Fibroblast of lung (primary cell): Measurements from ENCODE around the gene PLB1. TPM values are rescaled to one million over a fixed set of nuclear protein-coding genes. Genes with fewer than 3 reads are reported as not detected.

Source experiments
- DNase-seq, 2 donors: peaks; one replicate each; pipeline versions ENCODE4 v3.0.0 to v3.0.0-alpha.2; 2010; ENCODE audit warnings: low read depth in 2 of 2
- H2AFZ ChIP-seq: 2 replicates; pipeline ENCODE4 v1.5.1; 2012; ENCODE audit warnings: low read length, control low read depth, inconsistent platforms
- H3K27ac ChIP-seq: 2 replicates; pipeline ENCODE4 v1.5.1; 2011; ENCODE audit warnings: low read length, control low read depth; ENCODE audit not compliant: insufficient read depth
- H3K27me3 ChIP-seq: 2 replicates; pipeline ENCODE4 v1.5.1; 2011; ENCODE audit warnings: mild to moderate bottlenecking, low read length; ENCODE audit not compliant: control insufficient read depth, insufficient read depth
- H3K36me3 ChIP-seq: 2 replicates; pipeline ENCODE4 v1.5.1; 2011; ENCODE audit warnings: low read length; ENCODE audit not compliant: control insufficient read depth, insufficient read depth
- H3K4me1 ChIP-seq: 2 replicates; pipeline ENCODE4 v1.5.1; 2011; ENCODE audit warnings: low read length; ENCODE audit not compliant: control insufficient read depth, insufficient read depth; ENCODE audit errors: extremely low read depth
- H3K4me2 ChIP-seq: 2 replicates; pipeline ENCODE4 v1.5.1; 2011; ENCODE audit warnings: low read length, control low read depth; ENCODE audit not compliant: insufficient read depth; ENCODE audit errors: extremely low read depth
- H3K4me3 ChIP-seq, 4 experiments: fragments of 200-600 bp in 1 of 4; sonication (generic) in 1 of 4; replicated peaks in 1 of 4; 2 replicates each; pipeline ENCODE4 v1.5.1; 2011 to 2016; ENCODE audit warnings: low read length in 4 of 4, low read depth in 3 of 4, mild to moderate bottlenecking in 3 of 4, control low read depth in 2 of 4, inconsistent platforms in 1 of 4, mixed read lengths in 1 of 4; ENCODE audit not compliant: insufficient read depth in 1 of 4; ENCODE audit errors: control extremely low read depth in 1 of 4
- H3K79me2 ChIP-seq: 2 replicates; pipeline ENCODE4 v1.5.1; 2012; ENCODE audit warnings: mild to moderate bottlenecking, low read length, inconsistent platforms; ENCODE audit not compliant: control insufficient read depth, insufficient read depth
- H3K9ac ChIP-seq: 2 replicates; pipeline ENCODE4 v1.5.1; 2011; ENCODE audit warnings: mild to moderate bottlenecking, low read length, control low read depth; ENCODE audit not compliant: insufficient read depth
- H3K9me3 ChIP-seq: 2 replicates; pipeline ENCODE4 v1.5.1; 2012; ENCODE audit warnings: low read depth, low read length; ENCODE audit not compliant: control insufficient read depth, insufficient read depth
- H4K20me1 ChIP-seq: 2 replicates; pipeline ENCODE4 v1.5.1; 2011; ENCODE audit warnings: low read length; ENCODE audit not compliant: control insufficient read depth, insufficient read depth; ENCODE audit errors: extremely low read depth
- EZH2 ChIP-seq: IDR thresholded peaks from 2 replicates; pipeline ENCODE4 v1.5.1; 2012; ENCODE audit warnings: low read length, control low read depth, mild to moderate bottlenecking; ENCODE audit errors: missing control alignments
- polyA plus RNA-seq, 2 donors: library from polyadenylated mRNA; depleted of rRNA in 1 of 2; stranded (reverse) in 1 of 2; unstranded in 1 of 2; fragments of >200 nt; gene quantifications; 2 replicates each; pipeline ENCODE4 v1.2.1, GENCODE V29; 2011 to 2012; ENCODE audit warnings: missing spikeins in 1 of 2
- total RNA-seq: library from RNA; depleted of rRNA; stranded (reverse); fragments of >200 nt; gene quantifications from 2 replicates; pipeline ENCODE4 v1.2.1, GENCODE V29; 2014
- TF ChIP-seq, protein P1 (sequence below), 2 donors: IDR thresholded peaks in 1 of 2; conservative IDR thresholded peaks in 1 of 2; 1 replicate in 1 of 2; 2 replicates in 1 of 2; pipeline ENCODE4 v1.5.1; 2011 to 2012; ENCODE audit warnings: low read length in 2 of 2, control low read depth in 1 of 2, inconsistent platforms in 1 of 2, low read depth in 1 of 2, mild to moderate bottlenecking in 1 of 2

Gene PLB1
- total and polyA plus RNA-seq, 2 donors (not counting 1 experiment from before 2014, with no cell fraction given) = 0.70 to 1.8 TPM

DNA sequence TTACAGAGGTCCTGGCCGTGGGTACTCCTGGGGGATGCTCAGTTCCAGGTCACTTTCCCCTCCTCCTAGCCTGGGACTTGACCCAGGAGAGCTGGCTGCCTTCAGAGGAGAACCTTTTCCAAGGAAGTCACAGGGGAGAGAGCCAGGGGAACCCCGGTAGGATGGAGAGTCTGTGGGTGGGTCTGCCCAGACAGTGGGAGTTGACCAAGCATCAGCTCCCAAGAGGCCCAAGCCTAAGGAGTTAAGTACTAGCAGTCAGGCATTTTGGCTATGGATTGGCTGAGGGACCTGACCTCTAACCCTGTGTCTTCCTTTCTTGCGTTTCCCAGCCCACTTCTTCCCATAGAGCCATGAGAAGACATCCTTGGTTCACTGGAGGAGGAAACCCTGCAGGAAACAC lies 48.8 kb upstream of the PLB1 start:
- Histone ChIP-seq H3K27ac (peak overlapping the region; percentile 58), H4K20me1 (no peaks in the 10 kb centered on the region), H3K4me1 (peaks cover 41% of the 10 kb centered on the region), H2AFZ (no peak overlapping the region), H3K27me3 (no peaks in the 10 kb centered on the region), H3K36me3 (no peaks in the 10 kb centered on the region), H3K4me3 (no peak overlapping the region), H3K9ac (no peak overlapping the region), H3K9me3 (no peaks in the 10 kb centered on the region), H3K4me2 (no peak overlapping the region), H3K79me2 (no peaks in the 10 kb centered on the region)
- no peak for TF ChIP-seq EZH2
- TF ChIP-seq, protein P1, sequence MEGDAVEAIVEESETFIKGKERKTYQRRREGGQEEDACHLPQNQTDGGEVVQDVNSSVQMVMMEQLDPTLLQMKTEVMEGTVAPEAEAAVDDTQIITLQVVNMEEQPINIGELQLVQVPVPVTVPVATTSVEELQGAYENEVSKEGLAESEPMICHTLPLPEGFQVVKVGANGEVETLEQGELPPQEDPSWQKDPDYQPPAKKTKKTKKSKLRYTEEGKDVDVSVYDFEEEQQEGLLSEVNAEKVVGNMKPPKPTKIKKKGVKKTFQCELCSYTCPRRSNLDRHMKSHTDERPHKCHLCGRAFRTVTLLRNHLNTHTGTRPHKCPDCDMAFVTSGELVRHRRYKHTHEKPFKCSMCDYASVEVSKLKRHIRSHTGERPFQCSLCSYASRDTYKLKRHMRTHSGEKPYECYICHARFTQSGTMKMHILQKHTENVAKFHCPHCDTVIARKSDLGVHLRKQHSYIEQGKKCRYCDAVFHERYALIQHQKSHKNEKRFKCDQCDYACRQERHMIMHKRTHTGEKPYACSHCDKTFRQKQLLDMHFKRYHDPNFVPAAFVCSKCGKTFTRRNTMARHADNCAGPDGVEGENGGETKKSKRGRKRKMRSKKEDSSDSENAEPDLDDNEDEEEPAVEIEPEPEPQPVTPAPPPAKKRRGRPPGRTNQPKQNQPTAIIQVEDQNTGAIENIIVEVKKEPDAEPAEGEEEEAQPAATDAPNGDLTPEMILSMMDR (conservative IDR thresholded peaks at IDR 0.05 in 1 of 2, IDR thresholded peaks at IDR 0.05 in 1 of 2; ENCODE audit: low read depth in 1 of 2, low read length in 2 of 2) = no peak
- DNase-seq = no peak

DNA sequence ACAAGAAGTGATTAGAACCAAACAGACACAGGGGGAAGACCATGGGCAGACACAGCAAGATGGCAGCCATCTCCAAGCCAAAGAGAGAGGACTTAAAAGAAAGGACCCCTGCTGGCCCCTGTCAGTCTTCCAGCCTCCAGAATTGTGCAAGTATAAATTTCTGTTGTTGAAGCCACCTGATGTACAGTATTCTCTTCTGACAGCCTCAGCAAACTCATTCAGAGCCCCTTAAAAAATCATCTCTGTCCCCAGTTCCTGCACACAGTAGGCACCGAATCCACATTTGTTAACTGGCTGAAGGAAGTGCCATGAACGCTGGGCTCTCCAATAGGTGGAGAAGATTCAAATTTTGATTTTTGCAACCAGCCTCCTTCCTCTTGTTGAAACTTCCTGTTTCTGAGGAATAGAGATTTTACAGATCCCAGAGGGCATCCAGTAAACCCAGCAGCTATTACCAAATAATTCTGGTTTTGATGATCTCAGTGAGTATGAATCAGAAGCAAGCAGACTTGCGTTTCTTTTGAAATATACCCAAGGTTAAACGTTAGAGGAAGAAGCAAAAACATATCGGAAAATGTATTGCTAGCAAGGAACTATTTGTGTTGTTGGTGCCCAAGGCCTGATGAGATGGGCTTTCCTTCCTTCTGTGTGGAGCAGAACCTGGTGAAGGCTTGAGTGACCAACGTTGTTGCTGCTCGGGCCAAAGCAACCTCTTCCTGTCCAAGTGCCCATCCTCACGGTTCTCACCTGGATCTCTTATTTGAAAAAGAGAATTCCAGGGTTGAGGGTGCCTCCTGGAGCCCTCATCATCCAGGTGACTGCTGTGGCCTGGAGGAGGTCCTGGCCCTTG lies 47.7 kb upstream of the PLB1 start:
- no peak for TF ChIP-seq EZH2
- TF ChIP-seq, protein P1 (conservative IDR thresholded peaks at IDR 0.05 in 1 of 2, IDR thresholded peaks at IDR 0.05 in 1 of 2; ENCODE audit: low read depth in 1 of 2, low read length in 2 of 2) = no peak
- no peaks in the 10 kb centered on the region for H3K27me3 ChIP-seq
- H3K9me3 ChIP-seq = no peaks in the 10 kb centered on the region
- H3K27ac ChIP-seq = peak overlapping the region; percentile 58
- peak overlapping the region; percentile 32 for H2AFZ ChIP-seq
- no peaks in the 10 kb centered on the region for H3K36me3 ChIP-seq
- H3K9ac ChIP-seq = no peak overlapping the region
- peaks cover 41% of the 10 kb centered on the region for H3K4me1 ChIP-seq
- H3K79me2 ChIP-seq = no peaks in the 10 kb centered on the region
- H3K4me3 ChIP-seq = no peak overlapping the region
- peak overlapping the region; percentile 37 for H3K4me2 ChIP-seq
- DNase-seq = peak; percentile 85 to 90
- H4K20me1 ChIP-seq = no peaks in the 10 kb centered on the region

DNA sequence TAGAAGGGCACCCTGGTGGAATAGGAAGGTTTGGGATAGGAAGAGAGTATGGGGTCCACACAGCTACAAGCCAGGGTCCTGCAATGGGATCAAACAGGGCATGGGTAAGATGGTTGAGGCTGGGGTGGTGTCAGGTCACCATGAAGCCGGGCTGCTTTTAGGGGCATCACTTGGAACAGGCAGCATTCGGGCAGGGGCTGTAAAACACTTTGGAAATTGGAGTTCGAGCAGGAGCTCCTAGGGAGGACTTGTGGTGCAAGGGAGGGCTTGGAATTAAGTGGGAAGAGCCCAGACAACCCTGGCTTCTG lies 47.1 kb upstream of the PLB1 start:
- no peak for DNase-seq
- TF ChIP-seq, protein P1 (conservative IDR thresholded peaks at IDR 0.05 in 1 of 2, IDR thresholded peaks at IDR 0.05 in 1 of 2; ENCODE audit: low read depth in 1 of 2, low read length in 2 of 2) = no peak
- TF ChIP-seq EZH2 = no peak
- peak overlapping the region; percentile 58 for H3K27ac ChIP-seq
- no peaks in the 10 kb centered on the region for H3K79me2 ChIP-seq
- no peak overlapping the region for H3K4me3 ChIP-seq
- H4K20me1 ChIP-seq = no peaks in the 10 kb centered on the region
- H3K9ac ChIP-seq = no peak overlapping the region
- peaks cover 41% of the 10 kb centered on the region for H3K4me1 ChIP-seq
- H3K27me3 ChIP-seq = no peaks in the 10 kb centered on the region
- no peak overlapping the region for H3K4me2 ChIP-seq
- no peak overlapping the region for H2AFZ ChIP-seq
- no peaks in the 10 kb centered on the region for H3K9me3 ChIP-seq
- H3K36me3 ChIP-seq = no peaks in the 10 kb centered on the region
